ENCODE measurements around the gene NCOA7. TPM values are rescaled to one million over a fixed set of nuclear protein-coding genes. Genes with fewer than 3 reads are reported as not detected.

Gene NCOA7
- total RNA-seq, 1 experiment from 2014 or later = 13.8 TPM

GRCh38 chr6:125842091-125842626 lies 51.4 kb downstream of the NCOA7 start:
- no peak overlapping the region for H3K4me2 ChIP-seq (ENCODE audit: low read length)
- RAD21 ChIA-PET (ENCODE audit: low non-redundant PET in 1 of 2, low total read pairs in 2 of 2, uncharacterized antibody in 2 of 2, unreplicated experiment in 2 of 2) = no interaction called here

More at GRCh38 chr6:125842091-125842626, 51.4 kb downstream of the NCOA7 start:
- Histone ChIP-seq H3K9me3 (ENCODE audit: control insufficient read depth in 1 of 2, insufficient read depth in 1 of 2, low read depth in 1 of 2, low read length in 2 of 2) (no peaks in the 10 kb centered on the region), H3K4me3 (replicated peaks in 1 of 2; ENCODE audit: low read depth in 1 of 2, low read length in 2 of 2) (no peak overlapping the region), H3K27me3 (ENCODE audit: insufficient read depth, low read length) (no peaks in the 10 kb centered on the region), H3K27ac (ENCODE audit: low read depth, low read length) (no peak overlapping the region), H3K36me3 (ENCODE audit: control insufficient read depth in 1 of 2, insufficient read depth in 2 of 2, low read length in 2 of 2) (no peaks in the 10 kb centered on the region), H2AFZ (ENCODE audit: low read depth, low read length, poor library complexity, severe bottlenecking) (no peak overlapping the region), H3K79me2 (ENCODE audit: insufficient read depth, low read length) (no peaks in the 10 kb centered on the region), H3K9me2 (ENCODE audit: insufficient read depth) (no peaks in the 10 kb centered on the region), H3K4me1 (ENCODE audit: control insufficient read depth in 1 of 2, insufficient read depth in 2 of 2, low read length in 2 of 2) (no peaks in the 10 kb centered on the region), H4K20me1 (ENCODE audit: insufficient read depth) (no peaks in the 10 kb centered on the region), H3K9ac (ENCODE audit: low read length) (no peak overlapping the region)
- no peak for DNase-seq (ENCODE audit: low read depth, low spot score)
- no TSS peak for BruUV-seq (replicated peaks)
- TF ChIP-seq ZNF274 (IDR thresholded peaks at IDR 0.05; ENCODE audit: low read depth, low read length) = no peak
- TF ChIP-seq ZFX (IDR thresholded peaks at IDR 0.05) = no peak
- TF ChIP-seq JUND (IDR thresholded peaks at IDR 0.05) = no peak
- no peak for TF ChIP-seq FOSL1 (IDR thresholded peaks at IDR 0.05; ENCODE audit: low read depth)
- no peak for TF ChIP-seq CTCF (IDR thresholded peaks at IDR 0.05 in 2 of 3, conservative IDR thresholded peaks at IDR 0.05 in 1 of 3; ENCODE audit: borderline replicate concordance in 1 of 3, insufficient read depth in 1 of 3, low read depth in 2 of 3, low read length in 2 of 3)
- TF ChIP-seq CEBPB (IDR thresholded peaks at IDR 0.05; ENCODE audit: low read depth) = no peak
- TF ChIP-seq POLR2AphosphoS5 (IDR thresholded peaks at IDR 0.05; ENCODE audit: low read depth, low read length) = no peak
- TF ChIP-seq REST (IDR thresholded peaks at IDR 0.05; ENCODE audit: low read depth) = no peak
- no peak for TF ChIP-seq SP1 (IDR thresholded peaks at IDR 0.05; ENCODE audit: low read depth)
- TF ChIP-seq EZH2 (IDR thresholded peaks at IDR 0.05) = no peak
- no peak for TF ChIP-seq TCF7L2 (IDR thresholded peaks at IDR 0.05; ENCODE audit: borderline replicate concordance, extremely low read depth, insufficient read depth, insufficient read length)
- TF ChIP-seq ELF1 (IDR thresholded peaks at IDR 0.05; ENCODE audit: borderline replicate concordance, low read depth) = no peak
- no peak for TF ChIP-seq EGR1 (IDR thresholded peaks at IDR 0.05; ENCODE audit: low read depth)
- no peak for TF ChIP-seq RAD21 (IDR thresholded peaks at IDR 0.05; ENCODE audit: low read depth)
- TF ChIP-seq SIN3A (IDR thresholded peaks at IDR 0.05; ENCODE audit: low read depth) = no peak
- no peak for TF ChIP-seq MAX (IDR thresholded peaks at IDR 0.05)
- no peak for TF ChIP-seq YY1 (IDR thresholded peaks at IDR 0.05; ENCODE audit: extremely low read depth, insufficient replicate concordance, low read depth, low read length)
- TF ChIP-seq EZH2phosphoT487 (IDR thresholded peaks at IDR 0.05; ENCODE audit: borderline replicate concordance) = no peak
- intact Hi-C loops (cut with micrococcal nuclease) = no loop called here
- CTCF ChIA-PET = no interaction called here
- ATAC-seq = no peak
- POLR2A ChIA-PET = no interaction called here
